ENCODE data around the gene DBH.

DNA sequence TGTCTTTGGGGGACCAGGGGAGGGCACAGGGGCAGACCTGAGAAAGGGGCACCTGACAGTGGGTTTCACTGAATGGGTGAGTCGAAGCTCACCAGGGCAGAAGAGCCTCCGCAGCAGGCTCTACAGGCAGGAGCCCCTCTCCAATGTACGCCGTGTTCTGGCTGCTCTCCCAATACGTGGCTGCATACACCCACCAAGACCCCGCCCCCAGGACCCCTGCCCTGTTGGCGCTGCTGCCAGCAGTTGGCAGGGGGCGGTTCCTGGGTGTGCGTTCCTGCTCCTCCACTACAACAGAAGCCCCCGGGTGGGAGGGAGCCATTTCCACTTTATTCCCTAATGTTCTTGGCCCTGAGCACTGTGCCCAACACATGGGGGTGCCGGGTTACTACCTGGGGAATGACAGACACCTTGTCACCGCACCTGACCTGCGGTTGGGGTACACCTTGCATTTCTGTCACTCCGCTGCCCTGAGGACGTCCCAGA, 71.6 kb downstream of the DBH start:
- TF ChIP-seq, protein P1, sequence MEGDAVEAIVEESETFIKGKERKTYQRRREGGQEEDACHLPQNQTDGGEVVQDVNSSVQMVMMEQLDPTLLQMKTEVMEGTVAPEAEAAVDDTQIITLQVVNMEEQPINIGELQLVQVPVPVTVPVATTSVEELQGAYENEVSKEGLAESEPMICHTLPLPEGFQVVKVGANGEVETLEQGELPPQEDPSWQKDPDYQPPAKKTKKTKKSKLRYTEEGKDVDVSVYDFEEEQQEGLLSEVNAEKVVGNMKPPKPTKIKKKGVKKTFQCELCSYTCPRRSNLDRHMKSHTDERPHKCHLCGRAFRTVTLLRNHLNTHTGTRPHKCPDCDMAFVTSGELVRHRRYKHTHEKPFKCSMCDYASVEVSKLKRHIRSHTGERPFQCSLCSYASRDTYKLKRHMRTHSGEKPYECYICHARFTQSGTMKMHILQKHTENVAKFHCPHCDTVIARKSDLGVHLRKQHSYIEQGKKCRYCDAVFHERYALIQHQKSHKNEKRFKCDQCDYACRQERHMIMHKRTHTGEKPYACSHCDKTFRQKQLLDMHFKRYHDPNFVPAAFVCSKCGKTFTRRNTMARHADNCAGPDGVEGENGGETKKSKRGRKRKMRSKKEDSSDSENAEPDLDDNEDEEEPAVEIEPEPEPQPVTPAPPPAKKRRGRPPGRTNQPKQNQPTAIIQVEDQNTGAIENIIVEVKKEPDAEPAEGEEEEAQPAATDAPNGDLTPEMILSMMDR (IDR thresholded peaks at IDR 0.05) = no peak
- no peak for TF ChIP-seq POLR2A (IDR thresholded peaks at IDR 0.05)
